H1 (cell line): Measurements from ENCODE around the gene CACNA1C. TPM values are rescaled to one million over a fixed set of nuclear protein-coding genes. Genes with fewer than 3 reads are reported as not detected.

Experiments
- CTCF ChIA-PET: fragments of 300-600 bp; sonication (Branson Sonifier 250); formaldehyde crosslinking; loops from one replicate; lab custom pipeline; 2021; ENCODE audit not compliant: partially characterized antibody; lab: Charles Lee
- POLR2A ChIA-PET: fragments of 300-600 bp; sonication (Branson Sonifier 250); formaldehyde crosslinking; loops from one replicate; lab custom pipeline; 2021; ENCODE audit warnings: inconsistent platforms; ENCODE audit not compliant: partially characterized antibody; lab: Charles Lee
- DNase-seq, 2 experiments: peaks; one replicate each; pipeline versions ENCODE4 v3.0.0 to v3.0.0-alpha.2; 2010 to 2022; ENCODE audit warnings: low spot score in 2 of 2, low read depth in 1 of 2, mixed read lengths in 1 of 2
- FAIRE-seq: peaks from 2 replicates; lab custom pipeline; 2011; peaks lifted over from hg19 to GRCh38; lab: Jason Lieb, UNC
- H2AFZ ChIP-seq: 2 replicates; pipeline ENCODE4 v1.8.1; 2012; ENCODE audit warnings: low read length, inconsistent platforms
- H2AK5ac ChIP-seq: 2 replicates; pipeline ENCODE4 v1.6.1; 2013; ENCODE audit warnings: low read depth, low read length
- H2BK120ac ChIP-seq: replicated peaks from 2 replicates; pipeline ENCODE3; 2013; ENCODE audit warnings: low read depth, low read length, inconsistent platforms
- H2BK12ac ChIP-seq: 2 replicates; pipeline ENCODE4 v1.6.1; 2013; ENCODE audit warnings: low read depth, low read length
- H2BK15ac ChIP-seq: 2 replicates; pipeline ENCODE4 v1.6.1; 2013; ENCODE audit warnings: low read length
- H2BK20ac ChIP-seq: 2 replicates; pipeline ENCODE4 v1.6.1; 2013; ENCODE audit warnings: low read length
- H2BK5ac ChIP-seq: 2 replicates; pipeline ENCODE4 v1.6.1; 2013; ENCODE audit warnings: low read depth, low read length
- H3K14ac ChIP-seq: 2 replicates; pipeline ENCODE4 v1.6.1; 2013; ENCODE audit warnings: inconsistent platforms; ENCODE audit not compliant: insufficient read length
- H3K18ac ChIP-seq: 2 replicates; pipeline ENCODE4 v1.6.1; 2013; ENCODE audit warnings: low read length; ENCODE audit errors: extremely low read depth
- H3K23ac ChIP-seq: 2 replicates; pipeline ENCODE4 v1.6.1; 2013; ENCODE audit warnings: inconsistent platforms; ENCODE audit not compliant: insufficient read length
- H3K23me2 ChIP-seq: 2 replicates; pipeline ENCODE4 v1.6.1; 2013; ENCODE audit warnings: low read depth, low read length
- H3K27ac ChIP-seq: 2 replicates; pipeline ENCODE4 v1.6.1; 2011; ENCODE audit warnings: low read depth, low read length, inconsistent platforms
- H3K27me3 ChIP-seq, 4 experiments: replicated peaks in 1 of 4; 1 replicate in 1 of 4; 2 replicates in 3 of 4; pipeline versions ENCODE4 v1.6.1 to v1.8.1; 2011 to 2013; ENCODE audit warnings: low read length in 3 of 4, mild to moderate bottlenecking in 3 of 4, inconsistent platforms in 2 of 4, mixed read lengths in 2 of 4, moderate library complexity in 1 of 4; ENCODE audit not compliant: control insufficient read depth in 3 of 4, insufficient read depth in 3 of 4; ENCODE audit errors: extremely low read depth in 1 of 4
- H3K36me3 ChIP-seq, 4 experiments: 2 replicates each; pipeline versions ENCODE4 v1.6.1 to v1.8.1; 2011 to 2013; ENCODE audit warnings: mild to moderate bottlenecking in 4 of 4, low read length in 3 of 4, moderate library complexity in 2 of 4, control low read depth in 1 of 4, inconsistent platforms in 1 of 4; ENCODE audit not compliant: insufficient read depth in 4 of 4, control insufficient read depth in 2 of 4
- H3K4ac ChIP-seq: replicated peaks from 2 replicates; pipeline ENCODE3; 2013; ENCODE audit warnings: low read length, low read depth, mixed read lengths, inconsistent platforms; ENCODE audit not compliant: insufficient read length
- H3K4me1 ChIP-seq, 4 experiments: replicated peaks in 1 of 4; 1 replicate in 1 of 4; 2 replicates in 3 of 4; pipeline versions ENCODE4 v1.6.1 to v1.8.1; 2011 to 2013; ENCODE audit warnings: low read length in 3 of 4, inconsistent platforms in 2 of 4, mixed read lengths in 1 of 4; ENCODE audit not compliant: insufficient read depth in 4 of 4, control insufficient read depth in 3 of 4
- H3K4me2 ChIP-seq, 2 experiments: 2 replicates each; pipeline versions ENCODE4 v1.6.1 to v1.8.1; 2011 to 2013; ENCODE audit warnings: low read depth in 2 of 2, low read length in 2 of 2, control low read depth in 1 of 2, inconsistent platforms in 1 of 2, mild to moderate bottlenecking in 1 of 2; ENCODE audit not compliant: insufficient read depth in 1 of 2
- H3K4me3 ChIP-seq, 4 experiments: fragments of 200-600, 300-600 bp in 1 of 4; sonication (generic), shearing (Covaris generic), sonication (Bioruptor Twin) in 1 of 4; 2 replicates each; pipeline versions ENCODE4 v1.5.1 to v1.8.1; 2011 to 2016; ENCODE audit warnings: low read length in 4 of 4, low read depth in 3 of 4, control low read depth in 2 of 4, inconsistent platforms in 2 of 4, mild to moderate bottlenecking in 2 of 4, mixed read lengths in 1 of 4, moderate library complexity in 1 of 4; ENCODE audit not compliant: insufficient read depth in 2 of 4; ENCODE audit errors: extremely low read depth in 1 of 4
- H3K56ac ChIP-seq: replicated peaks from 2 replicates; pipeline ENCODE3; 2013; ENCODE audit warnings: low read depth, mild to moderate bottlenecking, mixed read lengths, low read length, inconsistent platforms; ENCODE audit not compliant: insufficient read length
- H3K79me1 ChIP-seq: 2 replicates; pipeline ENCODE4 v1.6.1; 2013; ENCODE audit warnings: low read depth, low read length, control low read depth
- H3K79me2 ChIP-seq, 2 experiments: 2 replicates each; pipeline versions ENCODE4 v1.6.1 to v1.8.1; 2012 to 2013; ENCODE audit warnings: low read length in 2 of 2, mild to moderate bottlenecking in 2 of 2, inconsistent platforms in 1 of 2; ENCODE audit not compliant: insufficient read depth in 2 of 2, control insufficient read depth in 1 of 2
- H3K9ac ChIP-seq, 4 experiments: replicated peaks in 1 of 4; 1 replicate in 1 of 4; 2 replicates in 3 of 4; pipeline versions ENCODE4 v1.6.1 to v1.8.1; 2011 to 2013; ENCODE audit warnings: low read depth in 3 of 4, low read length in 3 of 4, control low read depth in 2 of 4, mild to moderate bottlenecking in 2 of 4, moderate library complexity in 2 of 4, inconsistent platforms in 1 of 4; ENCODE audit errors: extremely low read depth in 1 of 4
- H3K9me3 ChIP-seq, 2 experiments: 2 replicates each; pipeline versions ENCODE4 v1.6.1 to v1.8.1; 2012 to 2013; ENCODE audit warnings: mild to moderate bottlenecking in 2 of 2, moderate library complexity in 2 of 2, control low read depth in 1 of 2, inconsistent platforms in 1 of 2, low read depth in 1 of 2, low read length in 1 of 2, mixed read lengths in 1 of 2; ENCODE audit not compliant: insufficient read depth in 2 of 2
- H4K20me1 ChIP-seq, 2 experiments: replicated peaks in 1 of 2; 2 replicates each; pipeline versions ENCODE3 to v1.8.1; 2011 to 2013; ENCODE audit warnings: inconsistent platforms in 2 of 2, low read length in 2 of 2, mild to moderate bottlenecking in 1 of 2; ENCODE audit not compliant: insufficient read depth in 2 of 2, control insufficient read depth in 1 of 2
- H4K5ac ChIP-seq: 2 replicates; pipeline ENCODE4 v1.6.1; 2013; ENCODE audit warnings: low read length, low read depth, mixed read lengths, inconsistent platforms; ENCODE audit not compliant: insufficient read length
- H4K8ac ChIP-seq: 2 replicates; pipeline ENCODE4 v1.8.0; 2013; ENCODE audit warnings: mild to moderate bottlenecking, moderate library complexity, low read length, inconsistent platforms; ENCODE audit not compliant: insufficient read depth; ENCODE audit errors: extremely low read depth
- H4K91ac ChIP-seq: replicated peaks from 2 replicates; pipeline ENCODE3; 2013; ENCODE audit warnings: low read length, mixed read lengths, inconsistent platforms; ENCODE audit not compliant: insufficient read length
- BCL11A ChIP-seq, 2 experiments: IDR thresholded peaks; one replicate each; pipeline ENCODE4 v1.6.1; 2011; ENCODE audit warnings: low read depth in 2 of 2, low read length in 2 of 2, mild to moderate bottlenecking in 2 of 2
- EP300 ChIP-seq, 2 experiments: IDR thresholded peaks; 1 replicate in 1 of 2; 2 replicates in 1 of 2; pipeline ENCODE4 v1.6.1; 2011 to 2012; ENCODE audit warnings: low read depth in 2 of 2, low read length in 2 of 2, mild to moderate bottlenecking in 2 of 2, borderline replicate concordance in 1 of 2, inconsistent platforms in 1 of 2, moderate library complexity in 1 of 2
- EZH2 ChIP-seq: fragments of 200-600 bp; sonication (generic); IDR thresholded peaks from 2 replicates; pipeline ENCODE4 v1.7.1; 2012; ENCODE audit warnings: low read depth, mild to moderate bottlenecking, moderate library complexity, low read length, inconsistent platforms; ENCODE audit not compliant: severe bottlenecking
- POLR2A ChIP-seq, 2 experiments: IDR thresholded peaks; 1 replicate in 1 of 2; 2 replicates in 1 of 2; pipeline ENCODE4 v1.6.1; 2011; ENCODE audit warnings: low read depth in 2 of 2, low read length in 2 of 2, mild to moderate bottlenecking in 2 of 2; ENCODE audit errors: control extremely low read depth in 1 of 2
- SP2 ChIP-seq: IDR thresholded peaks from 2 replicates; pipeline ENCODE4 v1.6.1; 2012; ENCODE audit warnings: mild to moderate bottlenecking, low read length, inconsistent platforms
- TAF7 ChIP-seq: optimal IDR thresholded peaks from 2 replicates; pipeline ENCODE3; 2011; ENCODE audit warnings: low read depth, mild to moderate bottlenecking, inconsistent platforms, low read length, moderate library complexity, borderline replicate concordance
- WGBS, 2 experiments: shearing (Covaris generic) in 1 of 2; methylation state at CpG; one replicate each; pipeline versions ENCODE4 v1.1.6 to v1.1.7; 2013 to 2015; ENCODE audit warnings: low lambda C conversion rate in 2 of 2, mixed read lengths in 2 of 2, inconsistent platforms in 1 of 2, low coverage in 1 of 2, missing lambda C conversion rate in 1 of 2; ENCODE audit not compliant: insufficient replicate concordance in 2 of 2, insufficient coverage in 1 of 2, insufficient read length in 1 of 2; ENCODE audit errors: extremely low coverage in 1 of 2, missing lambda C conversion rate in 1 of 2; 5-methylcytosine and 5-hydroxymethylcytosine counted together
- polyA plus RNA-seq, 7 experiments: library from polyadenylated mRNA; depleted of rRNA in 3 of 7; stranded (reverse) in 5 of 7; unstranded in 2 of 7; fragments of >200 nt in 5 of 7; fragments of 200-250 nt in 2 of 7; gene quantifications; 1 replicate in 5 of 7; 2 replicates in 1 of 7; 4 replicates in 1 of 7; pipeline versions ENCODE4 v1.2.1 to v1.2.3, GENCODE V29; 2011 to 2013; ENCODE audit warnings: missing spikeins in 2 of 7, mixed read lengths in 2 of 7
- total RNA-seq: library from RNA; stranded (reverse); fragmentation: NEBNext Ultra II Directional; extraction: Animal tissue kit (Norgen Biotek cat#: 25700); gene quantifications from 2 replicates; pipeline ENCODE4 v1.2.1, GENCODE V29; 2021
- TF ChIP-seq, protein P1 (sequence below): IDR thresholded peaks from 2 replicates; pipeline ENCODE4 v1.6.1; 2011; ENCODE audit warnings: low read length, improper control_type of control experiment

The CACNA1C gene
- total and polyA plus RNA-seq, 2 of the 8 experiments (the other 6 are each of a cell fraction or from before 2014, with no cell fraction given) = 1.3 TPM

GRCh38 chr12:2710701-2711100, 657.9 kb downstream of the CACNA1C start:
- ChIA-PET CTCF (interaction anchor here (0.8 to 1.8 kb wide), 8 partner anchors 12 to 127 kb away, joined by 3 to 9 read pairs (median 4); no protein-coding TSS in a partner anchor), POLR2A (interaction anchor here (0.9 kb wide), 1 partner anchor 39 kb away, joined by 3 read pairs; no protein-coding TSS in a partner anchor)
- H3K36me3 ChIP-seq = no peaks in the 10 kb centered on the region

More at GRCh38 chr12:2710701-2711100, 657.9 kb downstream of the CACNA1C start:
- no peak overlapping the region for H2BK12ac ChIP-seq
- no peak overlapping the region for H2BK5ac ChIP-seq
- H2BK15ac ChIP-seq = no peak overlapping the region
- no peaks in the 10 kb centered on the region for H3K79me1 ChIP-seq
- no peak overlapping the region for H4K91ac ChIP-seq
- no peaks in the 10 kb centered on the region for H3K23me2 ChIP-seq
- H4K5ac ChIP-seq = no peak overlapping the region
- no peaks in the 10 kb centered on the region for H3K4me1 ChIP-seq
- H3K4me3 ChIP-seq = no peak overlapping the region
- H3K27ac ChIP-seq = no peak overlapping the region
- H3K79me2 ChIP-seq = no peaks in the 10 kb centered on the region
- no peak overlapping the region for H3K18ac ChIP-seq
- WGBS, 2 experiments = 76% methylated on average over 1 of the region's 1 CpG; no CpG with 5 or more reads in 1 of the 2 experiments
- no peak overlapping the region for H4K8ac ChIP-seq
- H3K4me2 ChIP-seq = no peak overlapping the region
- TF ChIP-seq BCL11A (IDR thresholded peaks at IDR 0.05; ENCODE audit: low read depth in 2 of 2, low read length in 2 of 2) (no peak), EZH2 (no peak), POLR2A (IDR thresholded peaks at IDR 0.05; ENCODE audit: control extremely low read depth in 1 of 2, low read depth in 2 of 2, low read length in 2 of 2) (no peak), EP300 (IDR thresholded peaks at IDR 0.05; ENCODE audit: borderline replicate concordance in 1 of 2, low read depth in 2 of 2, low read length in 2 of 2) (no peak), TAF7 (no peak), SP2 (no peak)
- TF ChIP-seq, protein P1, sequence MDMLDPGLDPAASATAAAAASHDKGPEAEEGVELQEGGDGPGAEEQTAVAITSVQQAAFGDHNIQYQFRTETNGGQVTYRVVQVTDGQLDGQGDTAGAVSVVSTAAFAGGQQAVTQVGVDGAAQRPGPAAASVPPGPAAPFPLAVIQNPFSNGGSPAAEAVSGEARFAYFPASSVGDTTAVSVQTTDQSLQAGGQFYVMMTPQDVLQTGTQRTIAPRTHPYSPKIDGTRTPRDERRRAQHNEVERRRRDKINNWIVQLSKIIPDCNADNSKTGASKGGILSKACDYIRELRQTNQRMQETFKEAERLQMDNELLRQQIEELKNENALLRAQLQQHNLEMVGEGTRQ = no peak
- no peak for FAIRE-seq
- H3K23ac ChIP-seq = no peak overlapping the region
- no peak overlapping the region for H3K9ac ChIP-seq
- no peaks in the 10 kb centered on the region for H3K27me3 ChIP-seq
- no peak overlapping the region for H2BK20ac ChIP-seq
- DNase-seq = no peak
- no peak overlapping the region for H3K4ac ChIP-seq
- no peaks in the 10 kb centered on the region for H4K20me1 ChIP-seq
- no peaks in the 10 kb centered on the region for H3K9me3 ChIP-seq
- no peak overlapping the region for H3K56ac ChIP-seq
- no peak overlapping the region for H2BK120ac ChIP-seq
- H2AK5ac ChIP-seq = no peak overlapping the region
- H2AFZ ChIP-seq = no peak overlapping the region
- H3K14ac ChIP-seq = no peak overlapping the region
